Suprapubic skin (tissue), 4 donors: Measurements from ENCODE around the gene STOX1. TPM values are rescaled to one million over a fixed set of nuclear protein-coding genes. Genes with fewer than 3 reads are reported as not detected.
"Not testable (repeated sequence)": the region's sequence is repeated elsewhere in the genome, so short reads cannot be mapped to it uniquely, and the experiment has no call there.

Experiments
- DNase-seq, 2 donors: peaks; one replicate each; pipeline ENCODE4 v3.0.0-alpha.2; 2019; ENCODE audit warnings: low spot score in 2 of 2
- H3K27ac ChIP-seq: fragments of 200-600 bp; sonication (generic); one replicate; pipeline ENCODE4 v1.5.1; 2019
- H3K27me3 ChIP-seq: fragments of 200-600 bp; sonication (generic); one replicate; pipeline ENCODE4 v1.5.1; 2019
- H3K36me3 ChIP-seq: fragments of 200-600 bp; sonication (generic); one replicate; pipeline ENCODE4 v1.5.1; 2019
- H3K4me1 ChIP-seq: fragments of 200-600 bp; sonication (generic); one replicate; pipeline ENCODE4 v1.5.1; 2019
- H3K4me3 ChIP-seq: fragments of 200-600 bp; sonication (generic); one replicate; pipeline ENCODE4 v1.5.1; 2019; ENCODE audit warnings: mild to moderate bottlenecking
- H3K9me3 ChIP-seq: fragments of 200-600 bp; sonication (generic); one replicate; pipeline ENCODE4 v1.5.1; 2019
- CTCF ChIP-seq, 2 donors: fragments of 200-600 bp in 1 of 2; fragments of 450-650 bp in 1 of 2; sonication (generic) in 1 of 2; IDR thresholded peaks; one replicate each; pipeline ENCODE4 v1.5.1; 2016 to 2019; ENCODE audit warnings: antibody characterized with exemption in 2 of 2, mild to moderate bottlenecking in 1 of 2, moderate library complexity in 1 of 2
- EP300 ChIP-seq: sonication (generic); formaldehyde crosslinking; IDR thresholded peaks from one replicate; pipeline ENCODE4 v1.6.1; 2017; ENCODE audit warnings: antibody characterized with exemption
- POLR2A ChIP-seq, 2 donors: fragments of 450-650 bp; IDR thresholded peaks; one replicate each; pipeline ENCODE4 v1.6.1; 2017; ENCODE audit warnings: antibody characterized with exemption in 2 of 2, mild to moderate bottlenecking in 2 of 2, moderate library complexity in 2 of 2
- POLR2AphosphoS5 ChIP-seq, 3 donors: sonication (generic); formaldehyde crosslinking; IDR thresholded peaks; one replicate each; pipeline ENCODE4 v1.6.1; 2017; ENCODE audit warnings: antibody characterized with exemption in 3 of 3
- WGBS: methylation state at CpG from one replicate; pipeline ENCODE4 v1.1.5; 2018; 5-methylcytosine and 5-hydroxymethylcytosine counted together
- total RNA-seq, 4 donors: library from RNA; depleted of rRNA; stranded (reverse); fragments of >200 nt; gene quantifications; one replicate each; pipeline ENCODE4 v1.1.0, GENCODE V29; 2016

STOX1 gene
- total RNA-seq, 4 donors from 2014 or later, result 0.64 to 2.2 (median 1.4) TPM

- Histone ChIP-seq H3K9me3 (no peaks in the 10 kb centered on the region), H3K36me3 (no peaks in the 10 kb centered on the region), H3K4me1 (no peaks in the 10 kb centered on the region), H3K27ac (no peak overlapping the region), H3K4me3 (no peak overlapping the region), H3K27me3 (no peaks in the 10 kb centered on the region)
- 100% methylated on average over 1 of the region's 1 CpG for WGBS
- TF ChIP-seq POLR2AphosphoS5 (IDR thresholded peaks at IDR 0.05), result no peak
- no peak for TF ChIP-seq POLR2A (IDR thresholded peaks at IDR 0.05)
- no peak for DNase-seq
Measured at GRCh38 chr10:68804692-68805091, 22.6 kb upstream of the STOX1 start.

- not testable (repeated sequence) for H3K4me1 ChIP-seq, H3K36me3 ChIP-seq, H3K9me3 ChIP-seq, DNase-seq, H3K27me3 ChIP-seq, H3K27ac ChIP-seq, H3K4me3 ChIP-seq
- WGBS, result 95% methylated on average over 9 of the region's 9 CpGs
Measured at GRCh38 chr10:68810830-68811229, 16.5 kb upstream of the STOX1 start.

GRCh38 chr10:68811314-68812009 is 15.9 kb upstream of the STOX1 start:
- 74% methylated on average over 7 of the region's 7 CpGs for WGBS
- Histone ChIP-seq H3K27ac (no peak overlapping the region), H3K36me3 (no peaks in the 10 kb centered on the region), H3K9me3 (no peaks in the 10 kb centered on the region), H3K4me3 (no peak overlapping the region), H3K4me1 (peaks cover 2% of the 10 kb centered on the region), H3K27me3 (no peaks in the 10 kb centered on the region)
- DNase-seq, result no peak
- TF ChIP-seq EP300 (no peak), POLR2AphosphoS5 (IDR thresholded peaks at IDR 0.05) (no peak), POLR2A (IDR thresholded peaks at IDR 0.05) (no peak), CTCF (IDR thresholded peaks at IDR 0.05) (no peak)

GRCh38 chr10:68812420-68812819 is 14.9 kb upstream of the STOX1 start:
- no peak overlapping the region for H3K27ac ChIP-seq
- WGBS, result 100% methylated on average over 2 of the region's 4 CpGs
- H3K36me3 ChIP-seq, result no peaks in the 10 kb centered on the region
- H3K4me1 ChIP-seq, result peaks cover 2% of the 10 kb centered on the region
- no peak overlapping the region for H3K4me3 ChIP-seq
- DNase-seq, result no peak
- TF ChIP-seq CTCF (IDR thresholded peaks at IDR 0.05) (no peak), POLR2A (IDR thresholded peaks at IDR 0.05) (no peak), EP300 (no peak), POLR2AphosphoS5 (IDR thresholded peaks at IDR 0.05) (no peak)
- H3K9me3 ChIP-seq, result no peaks in the 10 kb centered on the region
- H3K27me3 ChIP-seq, result no peaks in the 10 kb centered on the region

- TF ChIP-seq EP300, result no peak
- TF ChIP-seq POLR2AphosphoS5 (IDR thresholded peaks at IDR 0.05), result no peak
- no peak for TF ChIP-seq POLR2A (IDR thresholded peaks at IDR 0.05)
- no peak for TF ChIP-seq CTCF (IDR thresholded peaks at IDR 0.05)
- Histone ChIP-seq H3K9me3 (no peaks in the 10 kb centered on the region), H3K4me3 (no peak overlapping the region), H3K27ac (no peak overlapping the region), H3K4me1 (peaks cover 2% of the 10 kb centered on the region), H3K27me3 (no peaks in the 10 kb centered on the region), H3K36me3 (no peaks in the 10 kb centered on the region)
- DNase-seq, result no peak
Measured at GRCh38 chr10:68813559-68813958, 13.8 kb upstream of the STOX1 start.

GRCh38 chr10:68816796-68817412 is 10.4 kb upstream of the STOX1 start:
- Histone ChIP-seq H3K9me3 (no peaks in the 10 kb centered on the region), H3K27ac (no peak overlapping the region), H3K27me3 (no peaks in the 10 kb centered on the region), H3K4me1 (peaks cover 2% of the 10 kb centered on the region), H3K4me3 (no peak overlapping the region), H3K36me3 (no peaks in the 10 kb centered on the region)
- TF ChIP-seq EP300 (no peak), POLR2AphosphoS5 (IDR thresholded peaks at IDR 0.05) (no peak), POLR2A (IDR thresholded peaks at IDR 0.05) (no peak), CTCF (IDR thresholded peaks at IDR 0.05) (no peak)
- DNase-seq, result no peak
- 23% methylated on average over 4 of the region's 4 CpGs for whole genome bisulfite sequencing

- H3K27me3 ChIP-seq, H3K36me3 ChIP-seq, H3K27ac ChIP-seq, H3K4me1 ChIP-seq, H3K4me3 ChIP-seq, DNase-seq, H3K9me3 ChIP-seq: not testable (repeated sequence)
- WGBS, result 92% methylated on average over 1 of the region's 1 CpG
Measured at GRCh38 chr10:68820359-68820758, 7.0 kb upstream of the STOX1 start.

- whole genome bisulfite sequencing, result 88% methylated on average over 2 of the region's 2 CpGs
- H3K9me3 ChIP-seq, H3K4me3 ChIP-seq, DNase-seq, H3K4me1 ChIP-seq, H3K27ac ChIP-seq, H3K36me3 ChIP-seq, H3K27me3 ChIP-seq: not testable (repeated sequence)
Measured at GRCh38 chr10:68822626-68823025, 4.7 kb upstream of the STOX1 start.

- Histone ChIP-seq H3K4me3 (peak overlapping the region; percentile 69), H3K27me3 (peaks cover 11% of the 10 kb centered on the region), H3K4me1 (peaks cover 11% of the 10 kb centered on the region)
- not testable (repeated sequence) for H3K36me3 ChIP-seq, H3K27ac ChIP-seq, H3K9me3 ChIP-seq, DNase-seq
- no CpG with 5 or more reads among the region's 58 CpGs for WGBS
Measured at GRCh38 chr10:68827592-68827959, 245 bp downstream of the STOX1 start.
